GM10847 (cell line): ENCODE data around the gene ASCC1.

Experiments used
- POLR2A ChIP-seq: IDR thresholded peaks from 2 replicates; pipeline ENCODE4 v1.6.1; 2011; ENCODE audit not compliant: insufficient read length; ENCODE audit errors: extremely low read depth

Gene ASCC1

DNA sequence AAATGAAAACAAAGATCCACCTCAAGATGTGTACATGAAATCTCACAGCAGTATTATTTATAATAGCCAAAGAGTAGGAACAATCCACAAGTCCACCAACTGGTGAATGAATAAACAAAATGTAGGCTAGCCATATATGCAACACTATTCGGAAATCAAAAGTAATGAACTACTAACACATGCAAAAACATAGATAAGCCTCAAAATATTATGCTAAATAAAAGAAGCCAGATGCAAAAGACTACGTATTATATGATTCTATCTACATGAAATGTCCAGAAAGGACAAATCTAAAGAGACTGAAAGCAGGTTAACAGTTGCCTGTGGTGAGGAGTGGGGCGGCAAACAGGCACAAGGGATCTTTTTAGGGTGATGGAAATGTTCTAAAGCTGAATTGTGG is 49.0 kb downstream of the ASCC1 start:
- TF ChIP-seq POLR2A, result no peak

GRCh38 chr10:72164617-72165016 is 51.5 kb downstream of the ASCC1 start:
- TF ChIP-seq POLR2A, result no peak

- TF ChIP-seq POLR2A, result no peak
Measured at GRCh38 chr10:72162978-72163377, 53.1 kb downstream of the ASCC1 start.

DNA sequence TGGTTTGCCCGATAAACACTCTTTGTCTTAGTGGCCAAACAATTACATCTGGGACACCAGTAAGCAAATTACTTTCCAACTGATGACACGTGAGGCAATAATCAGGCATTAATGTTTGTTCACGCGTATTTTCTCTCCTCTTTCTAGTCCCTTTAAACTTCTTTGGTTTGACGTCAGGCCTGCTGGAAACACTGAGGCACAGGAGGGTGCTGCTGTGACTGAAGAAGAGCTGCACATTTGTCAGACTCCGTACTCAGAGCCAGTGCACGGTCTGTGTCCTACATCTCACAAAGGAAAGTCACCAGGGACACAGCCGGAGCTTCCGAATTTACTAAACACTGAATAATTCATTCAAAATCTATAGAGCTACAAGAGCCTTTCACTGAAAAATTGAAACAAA is 57.9 kb downstream of the ASCC1 start:
- TF ChIP-seq POLR2A, result no peak

DNA sequence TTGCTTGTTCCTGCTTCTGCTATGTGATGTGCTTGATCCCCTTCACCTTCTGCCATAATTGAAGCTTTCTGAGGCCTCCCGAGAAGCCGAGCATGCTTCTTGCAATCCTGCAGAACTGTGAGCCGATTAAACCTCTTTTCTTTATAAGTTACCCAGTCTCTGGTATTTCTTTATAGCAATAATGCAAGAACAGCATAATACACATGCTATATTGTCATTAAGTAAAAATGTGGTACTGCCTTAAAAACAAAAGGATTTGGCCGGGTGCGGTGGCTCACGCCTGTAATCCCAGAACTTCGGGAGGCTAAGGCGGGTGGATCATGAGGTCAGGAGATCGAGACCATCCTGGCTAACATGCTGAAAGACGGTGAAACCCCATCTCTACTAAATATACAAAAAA is 59.9 kb downstream of the ASCC1 start:
- TF ChIP-seq POLR2A, result no peak

- no peak for TF ChIP-seq POLR2A
Measured at GRCh38 chr10:72152286-72152685, 63.8 kb downstream of the ASCC1 start.

- TF ChIP-seq POLR2A, result no peak
Measured at GRCh38 chr10:72146559-72147323, 69.3 kb downstream of the ASCC1 start.

- no peak for TF ChIP-seq POLR2A
Measured at GRCh38 chr10:72146071-72146470, 70.0 kb downstream of the ASCC1 start.

- TF ChIP-seq POLR2A, result no peak
Measured at GRCh38 chr10:72145657-72146056, 70.4 kb downstream of the ASCC1 start.

GRCh38 chr10:72140850-72141249 is 75.2 kb downstream of the ASCC1 start:
- TF ChIP-seq POLR2A, result no peak

DNA sequence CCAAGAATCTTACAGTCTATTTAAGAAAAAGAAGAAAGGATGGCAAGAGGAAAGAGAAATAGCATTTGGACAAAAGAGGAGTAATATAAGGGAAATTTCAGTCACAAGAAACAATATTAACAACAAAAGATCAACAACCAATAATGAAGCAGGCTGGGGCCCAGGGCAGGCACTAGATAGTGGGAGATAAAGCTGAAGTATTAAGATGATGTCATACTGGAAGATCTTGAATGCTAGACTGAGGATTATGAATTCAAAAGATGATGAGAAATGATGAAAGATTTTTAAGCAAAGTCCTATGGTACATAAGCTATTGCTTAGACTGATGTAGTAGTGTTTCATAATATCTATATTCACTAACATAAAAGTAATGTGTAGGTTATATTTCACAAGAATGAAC is 75.9 kb downstream of the ASCC1 start:
- no peak for TF ChIP-seq POLR2A

DNA sequence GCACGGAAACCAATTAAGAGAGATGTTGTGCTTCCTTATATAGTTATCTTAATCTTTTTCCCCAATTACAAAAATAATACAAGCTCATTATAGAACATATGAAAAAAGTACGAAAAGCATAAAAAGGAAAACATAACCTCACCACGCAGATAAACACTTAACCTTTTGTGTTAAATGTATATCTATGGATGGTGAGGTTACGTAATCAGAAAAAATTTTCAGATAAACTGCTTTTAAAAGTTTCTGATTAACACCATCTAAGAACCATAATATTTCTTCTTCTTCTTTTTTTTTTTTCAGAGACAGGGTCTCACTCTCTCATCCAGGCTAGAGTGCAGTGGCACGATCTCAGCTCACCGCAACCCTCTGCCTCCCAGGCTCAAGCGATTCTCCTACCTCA is 78.5 kb downstream of the ASCC1 start:
- no peak for TF ChIP-seq POLR2A

GRCh38 chr10:72134785-72135767 is 81.0 kb downstream of the ASCC1 start:
- no peak for TF ChIP-seq POLR2A

DNA sequence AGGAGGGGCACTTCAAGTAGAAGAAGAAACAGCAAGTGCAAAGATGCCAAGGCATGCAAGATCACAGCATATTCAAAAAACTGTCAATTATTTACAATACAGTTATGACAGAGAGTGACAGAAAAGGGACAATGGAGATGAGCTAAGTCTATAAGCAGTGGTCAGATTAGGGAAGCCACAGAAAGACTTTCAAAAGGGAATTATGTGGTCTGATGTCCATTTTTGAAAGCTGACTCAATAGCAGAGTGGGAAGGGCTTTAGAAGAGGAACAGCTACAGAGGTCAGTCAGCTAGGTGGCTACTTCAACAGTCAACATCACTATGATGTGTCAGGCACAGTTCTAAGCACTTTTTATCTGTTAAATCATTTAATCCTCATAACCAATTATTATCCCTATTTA is 82.6 kb downstream of the ASCC1 start:
- TF ChIP-seq POLR2A, result no peak

DNA sequence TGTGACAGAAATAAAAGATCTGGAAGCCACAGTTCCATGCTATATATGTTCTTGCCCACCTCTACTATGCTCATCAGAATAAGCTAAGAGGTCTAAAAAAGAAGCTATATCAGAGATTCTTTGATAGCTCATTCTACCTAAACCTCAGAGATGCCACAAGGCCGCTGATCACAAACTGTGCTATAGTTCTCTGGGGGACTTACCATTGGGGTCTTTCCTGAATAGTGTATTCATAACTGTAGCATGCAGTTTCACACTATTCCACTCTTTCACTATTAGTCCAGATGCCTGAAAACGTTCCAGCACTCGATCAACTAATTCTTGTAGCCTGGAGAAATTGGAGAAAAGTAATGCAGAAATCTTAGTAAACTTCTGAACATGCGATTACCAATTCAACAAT is 83.2 kb downstream of the ASCC1 start:
- TF ChIP-seq POLR2A, result no peak

- no peak for TF ChIP-seq POLR2A
Measured at GRCh38 chr10:72127571-72127970, 88.5 kb downstream of the ASCC1 start.

DNA sequence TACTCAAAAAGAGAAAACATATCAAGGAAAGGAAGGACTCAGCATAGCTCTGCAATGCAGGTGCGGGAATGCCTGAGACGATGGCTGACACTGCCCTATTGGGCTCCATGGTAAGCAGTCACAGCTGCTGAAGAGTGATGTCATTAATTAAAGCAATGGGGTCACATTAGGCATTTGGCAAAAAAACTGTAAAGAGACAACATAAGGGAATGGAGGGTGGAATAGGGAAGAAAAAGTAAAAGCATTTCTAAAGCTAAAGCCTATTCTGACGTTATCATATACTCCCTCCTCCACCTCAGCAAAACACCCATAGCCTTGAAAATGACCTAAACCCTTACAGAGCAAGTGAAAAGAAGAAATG is 89.2 kb downstream of the ASCC1 start:
- no peak for TF ChIP-seq POLR2A
